Measurements from ENCODE around the gene BAIAP3. TPM values are rescaled to one million over a fixed set of nuclear protein-coding genes. Genes with fewer than 3 reads are reported as not detected.
"Not testable (repeated sequence)": the region's sequence is repeated elsewhere in the genome, so short reads cannot be mapped to it uniquely, and the experiment has no call there.

Gene BAIAP3
- total RNA-seq, 1 donor from 2014 or later: 1.7 TPM

DNA sequence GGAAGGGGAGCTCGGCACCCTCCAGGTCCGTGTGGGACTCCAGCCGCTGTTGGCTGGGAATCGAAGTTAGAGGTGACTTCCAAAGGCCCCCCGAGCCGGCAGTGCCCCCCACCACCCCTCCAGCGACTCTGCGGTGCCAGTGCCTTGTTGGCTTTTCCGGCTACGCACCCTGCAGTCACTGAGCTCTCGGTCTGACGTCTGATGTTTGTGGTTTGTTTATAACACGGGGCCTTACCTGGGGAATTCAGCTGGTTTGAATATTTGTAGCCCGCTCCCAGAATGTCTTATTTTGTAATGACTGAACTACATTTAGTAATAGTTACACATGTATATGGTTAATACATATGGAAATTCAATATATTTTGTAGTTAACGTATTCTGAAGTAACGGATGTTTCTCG lies 7.1 kb upstream of the BAIAP3 start:
- no peaks in the 10 kb centered on the region for H3K4me1 Mint-ChIP-seq (ENCODE audit: low read depth)
- no peaks in the 10 kb centered on the region for H3K27me3 Mint-ChIP-seq (ENCODE audit: low read depth)
- H3K27ac Mint-ChIP-seq (ENCODE audit: unreplicated experiment): no peak overlapping the region
- H3K9me3 Mint-ChIP-seq (ENCODE audit: low read depth): no peaks in the 10 kb centered on the region
- TF ChIP-seq, protein P1, sequence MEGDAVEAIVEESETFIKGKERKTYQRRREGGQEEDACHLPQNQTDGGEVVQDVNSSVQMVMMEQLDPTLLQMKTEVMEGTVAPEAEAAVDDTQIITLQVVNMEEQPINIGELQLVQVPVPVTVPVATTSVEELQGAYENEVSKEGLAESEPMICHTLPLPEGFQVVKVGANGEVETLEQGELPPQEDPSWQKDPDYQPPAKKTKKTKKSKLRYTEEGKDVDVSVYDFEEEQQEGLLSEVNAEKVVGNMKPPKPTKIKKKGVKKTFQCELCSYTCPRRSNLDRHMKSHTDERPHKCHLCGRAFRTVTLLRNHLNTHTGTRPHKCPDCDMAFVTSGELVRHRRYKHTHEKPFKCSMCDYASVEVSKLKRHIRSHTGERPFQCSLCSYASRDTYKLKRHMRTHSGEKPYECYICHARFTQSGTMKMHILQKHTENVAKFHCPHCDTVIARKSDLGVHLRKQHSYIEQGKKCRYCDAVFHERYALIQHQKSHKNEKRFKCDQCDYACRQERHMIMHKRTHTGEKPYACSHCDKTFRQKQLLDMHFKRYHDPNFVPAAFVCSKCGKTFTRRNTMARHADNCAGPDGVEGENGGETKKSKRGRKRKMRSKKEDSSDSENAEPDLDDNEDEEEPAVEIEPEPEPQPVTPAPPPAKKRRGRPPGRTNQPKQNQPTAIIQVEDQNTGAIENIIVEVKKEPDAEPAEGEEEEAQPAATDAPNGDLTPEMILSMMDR (IDR thresholded peaks at IDR 0.05): no peak
- peaks cover 7% of the 10 kb centered on the region for H3K36me3 Mint-ChIP-seq (ENCODE audit: low read depth)
- DNase-seq (ENCODE audit: low spot score): no peak
- H3K4me3 Mint-ChIP-seq (ENCODE audit: unreplicated experiment): no peak overlapping the region

DNA sequence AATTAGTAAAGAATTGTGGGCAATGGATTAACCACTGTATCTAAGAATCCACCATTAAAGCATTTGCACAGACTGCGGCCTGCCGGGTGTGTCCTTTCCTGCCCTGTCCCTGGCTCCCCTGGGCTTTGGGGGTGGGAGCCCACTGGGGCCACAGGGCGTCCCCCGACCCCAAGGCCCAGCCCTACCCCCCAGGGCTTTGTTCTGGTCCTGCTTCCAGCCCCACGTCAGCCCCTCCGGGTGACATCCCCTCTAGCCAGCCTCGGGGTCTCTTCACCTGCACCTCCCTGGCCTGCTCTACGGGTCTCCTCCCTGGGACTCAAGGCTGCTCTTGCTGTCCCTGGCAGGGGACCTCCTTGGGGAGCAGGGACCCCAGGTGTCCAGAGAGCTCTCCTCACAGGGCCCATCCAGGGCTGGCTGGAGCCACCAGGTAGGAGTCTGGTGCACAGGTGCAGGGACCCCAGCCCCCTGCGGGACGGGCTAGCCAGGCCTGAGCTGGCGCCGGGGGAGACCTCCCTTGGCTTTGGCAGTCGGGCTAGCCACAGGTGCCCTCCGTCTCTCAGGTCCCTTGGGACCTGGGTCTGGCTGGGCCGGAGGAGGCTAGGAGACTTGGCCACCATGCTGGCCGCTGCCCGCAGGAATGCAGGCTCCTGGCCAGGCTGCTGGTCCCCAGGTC lies 6.4 kb upstream of the BAIAP3 start:
- DNase-seq (ENCODE audit: low spot score): no peak
- no peak overlapping the region for H3K4me3 Mint-ChIP-seq (ENCODE audit: unreplicated experiment)
- TF ChIP-seq, protein P1 (IDR thresholded peaks at IDR 0.05): no peak
- no peak overlapping the region for H3K27ac Mint-ChIP-seq (ENCODE audit: unreplicated experiment)
- peaks cover 5% of the 10 kb centered on the region for H3K27me3 Mint-ChIP-seq (ENCODE audit: low read depth)
- no peaks in the 10 kb centered on the region for H3K4me1 Mint-ChIP-seq (ENCODE audit: low read depth)
- H3K9me3 Mint-ChIP-seq (ENCODE audit: low read depth): no peaks in the 10 kb centered on the region
- H3K36me3 Mint-ChIP-seq (ENCODE audit: low read depth): peaks cover 7% of the 10 kb centered on the region

DNA sequence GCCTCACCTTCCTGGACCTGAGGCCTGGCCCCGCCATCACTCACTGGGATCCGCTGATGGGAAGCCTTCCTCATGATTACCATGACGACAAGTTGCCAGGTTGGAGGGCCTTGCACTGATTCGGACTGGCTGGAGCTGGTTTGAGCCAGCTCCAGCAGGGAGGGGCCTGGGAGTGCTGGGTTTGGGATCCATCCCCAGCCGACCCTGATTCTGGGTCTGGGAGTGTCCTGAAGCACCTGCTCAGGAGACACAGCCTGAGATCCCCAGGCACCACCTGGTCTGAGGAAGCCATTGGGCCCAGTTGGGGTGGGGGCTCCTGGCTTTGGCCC lies 5.9 kb upstream of the BAIAP3 start:
- H3K27me3 Mint-ChIP-seq (ENCODE audit: low read depth): peaks cover 10% of the 10 kb centered on the region
- no peak overlapping the region for H3K4me3 Mint-ChIP-seq (ENCODE audit: unreplicated experiment)
- peaks cover 7% of the 10 kb centered on the region for H3K36me3 Mint-ChIP-seq (ENCODE audit: low read depth)
- no peak for DNase-seq (ENCODE audit: low spot score)
- H3K9me3 Mint-ChIP-seq (ENCODE audit: low read depth): no peaks in the 10 kb centered on the region
- H3K4me1 Mint-ChIP-seq (ENCODE audit: low read depth): peaks cover 2% of the 10 kb centered on the region
- TF ChIP-seq, protein P1 (IDR thresholded peaks at IDR 0.05): no peak
- H3K27ac Mint-ChIP-seq (ENCODE audit: unreplicated experiment): no peak overlapping the region

DNA sequence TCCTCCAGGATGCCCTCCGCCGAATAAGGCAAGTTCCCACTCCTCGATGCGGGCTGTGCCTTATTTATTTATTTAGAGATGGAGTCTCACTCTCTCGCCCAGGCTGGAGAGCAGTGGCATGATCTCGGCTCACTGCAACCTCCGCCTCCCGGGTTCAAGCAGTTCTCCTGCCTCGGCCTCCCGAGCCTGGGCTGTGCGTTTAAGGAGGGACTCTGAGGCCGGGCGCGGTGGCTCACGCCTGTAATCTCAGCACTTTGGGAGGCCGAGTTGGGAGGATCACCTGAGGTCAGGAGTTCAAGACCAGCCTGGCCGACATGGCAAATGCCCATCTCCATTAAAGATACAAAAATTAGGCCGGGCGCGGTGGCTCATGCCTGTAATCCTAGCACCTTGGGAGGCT lies 5.3 kb upstream of the BAIAP3 start:
- H3K9me3 Mint-ChIP-seq (ENCODE audit: low read depth); H3K27ac Mint-ChIP-seq (ENCODE audit: unreplicated experiment); H3K4me1 Mint-ChIP-seq (ENCODE audit: low read depth); H3K4me3 Mint-ChIP-seq (ENCODE audit: unreplicated experiment); H3K36me3 Mint-ChIP-seq (ENCODE audit: low read depth); DNase-seq (ENCODE audit: low spot score): not testable (repeated sequence)
- H3K27me3 Mint-ChIP-seq (ENCODE audit: low read depth): peaks cover 12% of the 10 kb centered on the region

DNA sequence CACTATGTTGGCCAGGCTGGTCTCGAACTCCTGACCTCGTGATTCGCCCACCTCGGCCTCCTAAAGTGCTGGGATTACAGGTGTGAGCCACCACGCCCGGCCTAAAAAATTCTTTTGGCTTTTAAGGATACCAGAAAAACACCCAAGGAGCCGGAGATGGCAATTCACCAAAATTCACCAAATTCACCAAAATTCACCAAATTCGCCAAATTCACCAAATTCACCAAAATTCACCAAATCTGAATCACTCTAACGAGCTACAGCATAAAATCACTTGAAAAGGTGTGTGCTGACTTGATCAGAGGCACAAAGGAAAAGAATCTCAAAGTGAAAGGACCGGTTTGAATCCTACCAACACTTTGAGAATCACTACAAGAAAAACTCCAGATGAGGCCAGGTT lies 4.5 kb upstream of the BAIAP3 start:
- not testable (repeated sequence) for H3K36me3 Mint-ChIP-seq (ENCODE audit: low read depth); DNase-seq (ENCODE audit: low spot score); H3K4me3 Mint-ChIP-seq (ENCODE audit: unreplicated experiment); H3K9me3 Mint-ChIP-seq (ENCODE audit: low read depth); H3K4me1 Mint-ChIP-seq (ENCODE audit: low read depth); H3K27ac Mint-ChIP-seq (ENCODE audit: unreplicated experiment)
- H3K27me3 Mint-ChIP-seq (ENCODE audit: low read depth): peaks cover 12% of the 10 kb centered on the region

DNA sequence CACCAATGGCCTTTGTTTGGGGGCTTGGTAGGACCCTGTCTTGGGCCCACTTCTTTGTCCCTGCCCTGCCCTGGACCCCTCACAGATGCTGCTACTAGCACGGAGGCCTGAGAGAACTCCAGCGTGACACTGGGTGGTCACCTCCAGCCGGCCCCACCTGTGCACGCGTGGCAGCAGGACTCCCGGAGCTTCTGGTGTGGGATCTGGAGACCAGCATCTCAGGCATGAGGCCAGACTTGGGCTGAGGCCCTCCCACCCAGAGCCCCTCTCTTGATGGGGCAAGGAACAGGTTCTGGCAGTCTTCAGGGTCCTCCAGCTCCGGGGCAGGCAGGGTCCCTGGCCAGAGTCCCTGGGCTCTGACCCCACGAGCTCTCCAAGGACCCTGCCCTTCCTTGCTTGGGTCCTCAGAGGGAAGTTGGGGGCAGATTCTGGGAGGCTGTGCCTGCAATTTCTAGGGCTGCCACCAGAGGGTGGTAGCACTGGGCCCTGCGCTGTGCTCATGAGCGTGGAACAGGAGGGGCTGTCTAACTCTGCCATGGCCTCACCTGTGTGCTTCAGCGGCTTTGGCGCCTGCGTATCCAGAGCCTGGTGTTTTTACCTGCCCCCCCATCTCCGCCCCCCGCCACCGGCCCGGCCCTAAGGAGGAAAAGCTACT lies 3.1 kb upstream of the BAIAP3 start:
- Mint-ChIP-seq H3K27me3 (ENCODE audit: low read depth) (peaks cover 21% of the 10 kb centered on the region), H3K27ac (ENCODE audit: unreplicated experiment) (no peak overlapping the region), H3K9me3 (ENCODE audit: low read depth) (no peaks in the 10 kb centered on the region), H3K4me1 (ENCODE audit: low read depth) (peaks cover 4% of the 10 kb centered on the region), H3K36me3 (ENCODE audit: low read depth) (no peaks in the 10 kb centered on the region), H3K4me3 (ENCODE audit: unreplicated experiment) (no peak overlapping the region)
- TF ChIP-seq, protein P1 (IDR thresholded peaks at IDR 0.05): peak; percentile 71
- no peak for DNase-seq (ENCODE audit: low spot score)
